ENCODE results near the gene ABHD17A. TPM values are rescaled to one million over a fixed set of nuclear protein-coding genes. Genes with fewer than 3 reads are reported as not detected.
A peak's percentile ranks its signal among the peaks of the same experiment; 100 is the strongest.

Gene ABHD17A
- total RNA-seq, 2 donors from 2014 or later, result 50.6 to 52.9 TPM

GRCh38 chr19:1860821-1861598, 24.3 kb downstream of the ABHD17A start:
- H3K4me3 ChIP-seq (ENCODE audit: low read length), result peak overlapping the region; percentile 89
- H3K9me3 ChIP-seq (ENCODE audit: control insufficient read depth, low read length), result no peaks in the 10 kb centered on the region
- no peaks in the 10 kb centered on the region for H3K27me3 ChIP-seq (ENCODE audit: control insufficient read depth, insufficient read depth, low read length, poor library complexity, severe bottlenecking)
- peak overlapping the region; percentile 85 for H3K4me3 Mint-ChIP-seq
- 23 to 32% methylated on average over 15 to 28 of the region's 28 CpGs for WGBS, 2 experiments (ENCODE audit: insufficient coverage in 1 of 2, insufficient read length in 1 of 2)
- H3K27ac Mint-ChIP-seq, result no peak overlapping the region
- no peaks in the 10 kb centered on the region for H3K36me3 Mint-ChIP-seq (ENCODE audit: low read depth)
- H3K36me3 ChIP-seq (ENCODE audit: control insufficient read depth, insufficient read depth, low read length), result no peaks in the 10 kb centered on the region
- DNase-seq, result no peak
- H3K4me1 Mint-ChIP-seq, result peaks cover 27% of the 10 kb centered on the region
- no peak for TF ChIP-seq CTCF (conservative IDR thresholded peaks at IDR 0.05)
- H3K27ac ChIP-seq (ENCODE audit: low read depth, low read length), result no peak overlapping the region
- peaks cover 22% of the 10 kb centered on the region for H3K4me1 ChIP-seq (ENCODE audit: control insufficient read depth, insufficient read depth, low read length)
- peak overlapping the region; percentile 64 for H3K9ac ChIP-seq (ENCODE audit: extremely low read depth, low read length, poor library complexity, severe bottlenecking)
- no peaks in the 10 kb centered on the region for H3K9me3 Mint-ChIP-seq
- peaks cover 7% of the 10 kb centered on the region for H3K27me3 Mint-ChIP-seq (ENCODE audit: insufficient read depth)

- Mint-ChIP-seq H3K27ac (no peak overlapping the region), H3K9me3 (no peaks in the 10 kb centered on the region), H3K36me3 (ENCODE audit: low read depth) (no peaks in the 10 kb centered on the region), H3K4me1 (peaks cover 27% of the 10 kb centered on the region), H3K27me3 (ENCODE audit: insufficient read depth) (peaks cover 7% of the 10 kb centered on the region), H3K4me3 (peak overlapping the region; percentile 85)
- Histone ChIP-seq H3K36me3 (ENCODE audit: control insufficient read depth, insufficient read depth, low read length) (no peaks in the 10 kb centered on the region), H3K4me1 (ENCODE audit: control insufficient read depth, insufficient read depth, low read length) (peaks cover 25% of the 10 kb centered on the region), H3K27ac (ENCODE audit: low read depth, low read length) (no peak overlapping the region), H3K9ac (ENCODE audit: extremely low read depth, low read length, poor library complexity, severe bottlenecking) (peak overlapping the region; percentile 64), H3K9me3 (ENCODE audit: control insufficient read depth, low read length) (no peaks in the 10 kb centered on the region), H3K4me3 (ENCODE audit: low read length) (peak overlapping the region; percentile 89), H3K27me3 (ENCODE audit: control insufficient read depth, insufficient read depth, low read length, poor library complexity, severe bottlenecking) (no peaks in the 10 kb centered on the region)
- TF ChIP-seq CTCF (conservative IDR thresholded peaks at IDR 0.05), result no peak
- 23% methylated on average over 7 to 32 of the region's 32 CpGs for WGBS, 2 experiments (ENCODE audit: insufficient coverage in 1 of 2, insufficient read length in 1 of 2)
- peak; percentile 79 for DNase-seq
These were observed 25.1 kb downstream of the ABHD17A start for GRCh38 chr19:1860042-1860775.

- Mint-ChIP-seq H3K9me3 (no peaks in the 10 kb centered on the region), H3K27ac (peak overlapping the region; percentile 74), H3K27me3 (ENCODE audit: insufficient read depth) (peaks cover 7% of the 10 kb centered on the region), H3K4me3 (peak overlapping the region; percentile 52), H3K4me1 (peaks cover 34% of the 10 kb centered on the region), H3K36me3 (ENCODE audit: low read depth) (no peaks in the 10 kb centered on the region)
- TF ChIP-seq CTCF (conservative IDR thresholded peaks at IDR 0.05), result peak; percentile 39
- Histone ChIP-seq H3K4me1 (ENCODE audit: control insufficient read depth, insufficient read depth, low read length) (peaks cover 28% of the 10 kb centered on the region), H3K27ac (ENCODE audit: low read depth, low read length) (no peak overlapping the region), H3K36me3 (ENCODE audit: control insufficient read depth, insufficient read depth, low read length) (no peaks in the 10 kb centered on the region), H3K27me3 (ENCODE audit: control insufficient read depth, insufficient read depth, low read length, poor library complexity, severe bottlenecking) (no peaks in the 10 kb centered on the region), H3K4me3 (ENCODE audit: low read length) (peak overlapping the region; percentile 65), H3K9me3 (ENCODE audit: control insufficient read depth, low read length) (no peaks in the 10 kb centered on the region), H3K9ac (ENCODE audit: extremely low read depth, low read length, poor library complexity, severe bottlenecking) (peak overlapping the region; percentile 64)
- peak; percentile 83 for DNase-seq
- WGBS, 2 experiments (ENCODE audit: insufficient coverage in 1 of 2, insufficient read length in 1 of 2), result 19 to 28% methylated on average over 8 to 18 of the region's 18 CpGs
These were observed 25.9 kb downstream of the ABHD17A start for GRCh38 chr19:1859331-1859781.

All from endodermal cell (in vitro differentiated cells).